ENCODE data around the gene MINDY2. TPM values are rescaled to one million over a fixed set of nuclear protein-coding genes. Genes with fewer than 3 reads are reported as not detected.
A peak's percentile ranks its signal among the peaks of the same experiment; 100 is the strongest.

MINDY2 gene
- 23.1 and 27.1 TPM in 2 replicates for total RNA-seq
- long read RNA-seq, full-length matches to known transcripts, result 14 of 23 reads
- long read RNA-seq, partial matches to known transcripts, result 1 of 23 reads
- long read RNA-seq, other reads (novel, unspliced or antisense), result 8 of 23 reads

- no peak within 1 kb of the TSS for H3K4me3 Mint-ChIP-seq (ENCODE audit: low read depth)
- peak within 1 kb of the TSS; percentile 99 for H3K27ac Mint-ChIP-seq
- no peaks in the 10 kb centered on the region for H3K36me3 Mint-ChIP-seq (ENCODE audit: insufficient read depth)
- peak; percentile 53 for TF ChIP-seq CTCF (IDR thresholded peaks at IDR 0.05; ENCODE audit: unreplicated experiment)
- DNase-seq (ENCODE audit: low spot score, unreplicated experiment), result peak; percentile 93
- H3K9me3 Mint-ChIP-seq (ENCODE audit: low read depth), result no peaks in the 10 kb centered on the region
- peaks cover 9% of the 10 kb centered on the region for H3K4me1 Mint-ChIP-seq (ENCODE audit: low read depth)
- no peaks in the 10 kb centered on the region for H3K27me3 Mint-ChIP-seq
Measured at GRCh38 chr15:58770857-58771620, at the start of gene MINDY2. Gene MINDY2, plus strand, starts transcription at chr15:58771302. Its CDS starts 94 bp downstream, at chr15:58771396.

- Mint-ChIP-seq H3K4me1 (ENCODE audit: low read depth) (peaks cover 5% of the 10 kb centered on the region), H3K9me3 (ENCODE audit: low read depth) (no peaks in the 10 kb centered on the region), H3K4me3 (ENCODE audit: low read depth) (no peak overlapping the region), H3K27ac (peak overlapping the region; percentile 61), H3K27me3 (no peaks in the 10 kb centered on the region), H3K36me3 (ENCODE audit: insufficient read depth) (peaks cover 8% of the 10 kb centered on the region)
- no peak for DNase-seq (ENCODE audit: low spot score, unreplicated experiment)
- TF ChIP-seq CTCF (IDR thresholded peaks at IDR 0.05; ENCODE audit: unreplicated experiment), result no peak
Measured at GRCh38 chr15:58724466-58724865, 46.6 kb upstream of the MINDY2 start.

GRCh38 chr15:58726867-58727266 lies 44.2 kb upstream of the MINDY2 start:
- DNase-seq (ENCODE audit: low spot score, unreplicated experiment), result no peak
- Mint-ChIP-seq H3K9me3 (ENCODE audit: low read depth) (peaks cover 2% of the 10 kb centered on the region), H3K36me3 (ENCODE audit: insufficient read depth) (peaks cover 7% of the 10 kb centered on the region), H3K27ac (no peak overlapping the region), H3K4me1 (ENCODE audit: low read depth) (peaks cover 5% of the 10 kb centered on the region), H3K27me3 (no peaks in the 10 kb centered on the region), H3K4me3 (ENCODE audit: low read depth) (no peak overlapping the region)
- TF ChIP-seq CTCF (IDR thresholded peaks at IDR 0.05; ENCODE audit: unreplicated experiment), result no peak

- no peak for DNase-seq (ENCODE audit: low spot score, unreplicated experiment)
- Mint-ChIP-seq H3K4me1 (ENCODE audit: low read depth) (peaks cover 9% of the 10 kb centered on the region), H3K4me3 (ENCODE audit: low read depth) (no peak overlapping the region), H3K27ac (no peak overlapping the region), H3K27me3 (no peaks in the 10 kb centered on the region), H3K9me3 (ENCODE audit: low read depth) (peaks cover 5% of the 10 kb centered on the region), H3K36me3 (ENCODE audit: insufficient read depth) (peaks cover 14% of the 10 kb centered on the region)
- TF ChIP-seq CTCF (IDR thresholded peaks at IDR 0.05; ENCODE audit: unreplicated experiment), result no peak
Measured at GRCh38 chr15:58731756-58732535, 39.2 kb upstream of the MINDY2 start.

- no peak for TF ChIP-seq CTCF (IDR thresholded peaks at IDR 0.05; ENCODE audit: unreplicated experiment)
- Mint-ChIP-seq H3K27ac (no peak overlapping the region), H3K4me1 (ENCODE audit: low read depth) (peaks cover 12% of the 10 kb centered on the region), H3K27me3 (no peaks in the 10 kb centered on the region), H3K4me3 (ENCODE audit: low read depth) (no peak overlapping the region), H3K9me3 (ENCODE audit: low read depth) (peaks cover 5% of the 10 kb centered on the region), H3K36me3 (ENCODE audit: insufficient read depth) (peaks cover 14% of the 10 kb centered on the region)
- no peak for DNase-seq (ENCODE audit: low spot score, unreplicated experiment)
Measured at GRCh38 chr15:58732625-58733363, 38.3 kb upstream of the MINDY2 start.
